Putamen (tissue), 1 donor: ENCODE measurements around the gene RTKN2.
A peak's percentile ranks its signal among the peaks of the same experiment; 100 is the strongest.

Source experiments
- DNase-seq: peaks from one replicate; pipeline ENCODE4 v3.0.0-alpha.2; 2016; ENCODE audit warnings: low spot score

RTKN2 gene

GRCh38 chr10:62172465-62172864 is 96.2 kb downstream of the RTKN2 start:
- no peak for DNase-seq

- no peak for DNase-seq
Measured at GRCh38 chr10:62171791-62172190, 96.9 kb downstream of the RTKN2 start.

DNA sequence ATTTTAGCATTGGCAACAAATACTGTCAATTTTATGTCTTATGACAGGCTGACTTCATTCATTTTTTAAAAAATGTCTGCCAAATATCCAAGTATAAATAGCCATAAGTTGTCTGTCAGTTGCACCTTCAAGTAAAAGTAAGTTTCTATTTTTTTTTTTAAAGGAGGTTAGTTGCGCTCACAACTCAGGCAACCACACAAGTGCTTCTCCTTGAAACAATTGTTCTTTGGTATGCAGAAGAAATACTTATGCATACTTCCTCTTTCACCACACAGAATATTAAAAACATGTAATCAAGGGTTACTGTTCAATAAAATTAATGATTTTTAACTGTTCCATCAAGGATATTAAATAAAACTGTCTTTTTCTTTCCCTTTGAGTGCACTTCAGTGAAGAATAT is 97.9 kb downstream of the RTKN2 start:
- no peak for DNase-seq

- peak; percentile 1 for DNase-seq
Measured at GRCh38 chr10:62166331-62167131, 102.1 kb downstream of the RTKN2 start.

DNA sequence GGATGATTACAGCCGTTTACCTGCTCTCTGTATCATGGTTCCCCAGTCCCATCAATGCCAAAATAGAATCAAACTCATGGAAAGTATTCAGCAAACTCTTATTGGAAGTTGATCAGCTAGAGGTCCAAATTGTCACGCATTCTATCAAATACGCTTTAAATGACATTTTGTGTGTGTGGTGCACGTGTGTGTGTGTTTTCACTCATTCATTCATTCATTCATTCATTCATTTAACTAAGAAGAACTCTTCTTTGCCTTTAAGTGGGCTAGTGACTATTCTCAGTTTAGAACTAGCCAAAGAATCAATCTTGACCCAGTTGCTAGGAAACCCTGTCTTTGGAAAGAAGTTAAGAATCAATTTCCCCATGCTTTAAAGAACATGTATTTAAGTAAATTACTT is 102.8 kb downstream of the RTKN2 start:
- DNase-seq, result no peak

- no peak for DNase-seq
Measured at GRCh38 chr10:62163024-62163423, 105.6 kb downstream of the RTKN2 start.

DNA sequence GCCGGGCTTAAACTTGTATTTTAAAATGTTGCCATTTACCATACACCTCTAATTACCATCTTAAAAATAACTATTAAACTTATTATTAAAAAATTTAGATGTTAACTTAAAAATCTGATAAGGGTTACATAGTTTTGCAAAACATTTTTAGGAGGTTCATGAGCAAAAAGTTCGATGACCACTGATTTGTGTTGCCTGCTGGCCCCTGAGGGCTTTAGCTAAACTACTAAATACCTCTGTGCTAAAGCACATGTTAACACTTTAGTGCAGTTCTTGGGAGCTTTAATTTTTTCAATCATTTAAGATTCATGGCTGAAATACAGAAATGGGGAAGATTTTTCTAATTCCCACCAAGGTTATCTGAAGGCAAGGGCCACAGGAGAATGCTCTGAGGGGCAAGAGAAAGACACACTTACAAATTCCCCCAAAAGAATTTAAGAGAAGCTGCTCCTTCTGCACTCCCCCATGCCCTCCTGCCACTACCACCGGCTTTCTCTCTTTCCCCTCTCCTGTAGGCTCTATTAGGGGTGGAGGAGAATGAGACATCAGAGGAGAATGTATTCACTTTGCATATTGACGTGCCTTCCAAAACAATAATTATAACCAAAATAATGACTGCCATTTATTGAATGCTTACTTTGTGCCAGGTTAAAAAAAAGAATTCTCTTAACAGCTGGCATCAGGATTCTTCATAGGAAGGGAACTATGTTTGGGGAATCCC is 106.2 kb downstream of the RTKN2 start:
- DNase-seq, result no peak

- no peak for DNase-seq
Measured at GRCh38 chr10:62159351-62159750, 109.3 kb downstream of the RTKN2 start.

- no peak for DNase-seq
Measured at GRCh38 chr10:62157601-62158000, 111.0 kb downstream of the RTKN2 start.

DNA sequence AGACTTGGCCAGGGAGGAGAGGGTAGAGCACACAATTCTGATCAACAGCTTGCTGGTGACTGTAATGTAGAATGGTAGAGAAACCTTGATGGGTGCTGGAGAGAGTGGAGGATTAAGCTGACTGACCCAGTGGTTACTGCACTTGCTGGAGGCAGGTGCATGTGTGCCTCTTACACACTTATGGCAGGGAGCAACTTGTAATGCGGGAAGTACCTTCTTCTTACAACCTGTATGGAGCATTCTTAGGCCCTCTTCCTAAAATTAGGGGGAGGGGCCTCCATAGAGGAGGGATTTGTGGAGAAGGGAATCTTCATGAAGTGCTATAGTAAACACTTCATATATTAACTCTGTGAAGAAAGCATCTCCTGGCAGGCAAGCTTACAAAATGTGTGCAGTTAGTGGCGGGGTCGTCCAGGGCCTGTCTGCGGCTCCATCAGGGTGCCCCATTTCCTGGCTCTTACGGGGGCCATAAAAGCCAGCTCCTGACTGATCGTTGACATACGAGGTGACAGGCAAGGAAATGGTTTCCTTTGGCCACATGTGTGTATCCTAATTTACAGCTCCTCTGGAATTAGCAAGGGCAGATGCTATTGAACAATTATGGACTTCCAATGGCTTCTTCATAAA is 113.5 kb downstream of the RTKN2 start:
- no peak for DNase-seq

DNA sequence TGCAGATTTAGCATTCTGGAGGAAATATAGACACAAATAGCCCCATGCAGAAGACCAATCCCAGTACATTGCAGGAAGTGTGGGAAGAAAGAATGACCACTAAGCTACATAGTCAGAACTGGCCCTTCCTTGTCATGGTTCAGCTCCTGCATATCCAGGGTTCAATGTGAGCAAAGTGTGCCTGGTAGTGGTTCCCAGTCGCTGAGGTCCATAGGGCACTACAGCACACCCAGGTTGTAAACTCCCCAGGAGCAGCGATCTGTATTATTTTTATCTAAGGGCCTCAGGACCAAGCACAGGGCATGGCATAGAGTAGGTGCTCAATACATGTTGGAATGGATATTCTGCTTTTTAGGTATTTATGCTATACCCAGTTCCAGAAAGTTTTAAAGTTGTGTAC is 114.4 kb downstream of the RTKN2 start:
- DNase-seq, result no peak

- DNase-seq, result no peak
Measured at GRCh38 chr10:62153191-62153590, 115.5 kb downstream of the RTKN2 start.

GRCh38 chr10:62149621-62150020 is 119.0 kb downstream of the RTKN2 start:
- no peak for DNase-seq

DNA sequence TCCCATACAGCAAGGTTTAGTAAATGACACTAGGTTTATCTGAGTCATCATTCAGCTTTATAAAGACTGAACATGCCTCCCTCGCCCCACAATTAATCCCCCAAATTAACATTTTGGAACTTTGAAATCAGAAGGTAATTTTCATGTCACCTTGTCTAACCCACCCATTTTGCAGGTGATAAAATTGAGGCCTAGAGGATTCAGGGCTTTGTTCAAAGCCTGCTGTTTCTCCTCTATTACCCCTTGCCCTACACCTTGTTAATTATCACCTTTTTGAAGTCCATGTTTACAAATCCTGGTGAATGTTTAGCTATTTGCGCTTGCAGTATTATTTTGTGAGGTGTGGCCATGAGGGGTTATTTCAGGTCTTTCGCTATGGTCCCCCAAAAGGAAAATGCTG is 120.5 kb downstream of the RTKN2 start:
- no peak for DNase-seq

- no peak for DNase-seq
Measured at GRCh38 chr10:62147425-62147824, 121.2 kb downstream of the RTKN2 start.

DNA sequence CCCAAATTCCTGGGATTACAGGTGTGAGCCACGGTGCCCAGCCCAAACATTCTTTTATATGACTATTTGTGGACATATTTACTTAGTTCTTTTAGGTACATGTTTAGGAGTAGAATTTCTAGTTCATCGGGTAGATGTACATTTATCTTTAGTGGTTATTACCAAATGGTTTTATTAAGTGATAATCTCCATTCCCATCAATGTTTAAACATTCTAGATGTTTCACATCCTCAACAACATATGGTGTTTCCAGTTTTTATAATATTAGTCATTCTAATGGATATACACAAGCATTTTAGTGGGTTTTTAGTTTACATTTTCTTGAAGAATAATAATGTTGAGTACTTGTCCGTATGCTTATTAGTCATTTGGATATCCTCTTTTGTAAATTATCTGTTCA is 131.7 kb downstream of the RTKN2 start:
- no peak for DNase-seq

DNA sequence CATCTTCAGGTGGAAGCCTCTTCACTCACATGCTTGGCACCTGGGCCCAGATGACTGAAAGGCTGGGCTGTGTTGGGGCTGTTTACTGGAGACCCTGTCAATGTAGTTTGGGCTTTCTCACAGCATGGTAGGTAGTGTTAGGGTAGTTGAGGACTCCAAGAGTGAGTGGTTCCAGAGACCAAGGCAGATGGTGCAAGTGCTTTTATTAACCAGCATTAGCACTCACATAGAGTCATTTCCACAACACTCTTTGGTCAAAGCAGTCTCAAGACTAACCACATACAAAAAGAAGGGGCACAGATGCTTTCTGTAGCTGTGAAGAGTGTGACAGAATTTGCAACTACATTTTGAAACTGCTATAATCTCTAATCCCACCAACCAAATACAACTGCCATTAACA is 135.0 kb downstream of the RTKN2 start:
- DNase-seq, result no peak
